A549 (cell line): Measurements from ENCODE around the gene CNGA1. TPM values are rescaled to one million over a fixed set of nuclear protein-coding genes. Genes with fewer than 3 reads are reported as not detected.

Experiments used
- ATAC-seq, 2 experiments: fragments of 200-7000 bp in 1 of 2; fragments of >200 bp in 1 of 2; cut with Nextera tagmentation in 1 of 2; cut with Tn5 transposase in 1 of 2; 3 replicates each; pipeline versions ENCODE4 v1.8.0 to v1.9.1; 2018 to 2020; ENCODE audit warnings: mild to moderate bottlenecking in 1 of 2, moderate library complexity in 1 of 2
- CTCF ChIA-PET: fragments of 300-600 bp; sonication (Branson Sonifier 250); formaldehyde crosslinking; extraction: SDS; loops from one replicate; lab custom pipeline; 2021; ENCODE audit warnings: antibody characterized with exemption, inconsistent platforms; lab: Yijun Ruan, JAX
- POLR2A ChIA-PET: fragments of 350-600 bp; formaldehyde crosslinking; extraction: SDS; loops from one replicate; lab custom pipeline; 2021; ENCODE audit warnings: antibody characterized with exemption, inconsistent platforms; lab: Yijun Ruan, JAX
- DNase-seq, 2 experiments: peaks; one replicate each; pipeline versions ENCODE4 v3.0.0 to v3.0.0-alpha.2; 2011 to 2016; ENCODE audit warnings: low read depth in 1 of 2, low spot score in 1 of 2
- FAIRE-seq: peaks from 2 replicates; lab custom pipeline; 2011; peaks lifted over from hg19 to GRCh38; lab: Jason Lieb, UNC
- H3K27ac ChIP-seq, 2 experiments: fragments of >200 bp; sonication (Bioruptor Twin); formaldehyde crosslinking; 3 replicates each; pipeline ENCODE4 v1.5.1; 2016 to 2017
- H3K4me1 ChIP-seq: fragments of >200 bp; sonication (Bioruptor Twin); formaldehyde crosslinking; 3 replicates; pipeline ENCODE4 v1.6.1; 2016
- H3K4me2 ChIP-seq: fragments of >200 bp; sonication (Bioruptor Twin); formaldehyde crosslinking; 3 replicates; pipeline ENCODE4 v1.6.1; 2016
- H3K4me3 ChIP-seq: fragments of >200 bp; sonication (Bioruptor Twin); formaldehyde crosslinking; 3 replicates; pipeline ENCODE4 v1.5.1; 2016
- H3K9me3 ChIP-seq: fragments of >200 bp; sonication (Bioruptor Twin); formaldehyde crosslinking; 3 replicates; pipeline ENCODE4 v1.6.1; 2016
- CBX2 ChIP-seq: fragments of 200-600 bp; sonication (generic); IDR thresholded peaks from 2 replicates; pipeline ENCODE4 v1.6.1; 2016; ENCODE audit warnings: low read depth, mild to moderate bottlenecking, borderline replicate concordance
- CBX8 ChIP-seq: fragments of 200-600 bp; sonication (generic); IDR thresholded peaks from 2 replicates; pipeline ENCODE4 v1.6.1; 2016
- EHMT2 ChIP-seq: fragments of 200-600 bp; sonication (generic); IDR thresholded peaks from 2 replicates; pipeline ENCODE4 v1.6.1; 2016; ENCODE audit warnings: antibody characterized with exemption, low read depth, mild to moderate bottlenecking, moderate library complexity
- FOSB ChIP-seq: fragments of 250-450 bp; sonication (Bioruptor Pico); IDR thresholded peaks from 2 replicates; pipeline ENCODE4 v1.5.0; 2020; ENCODE audit warnings: mild to moderate bottlenecking, moderate library complexity
- JUNB ChIP-seq: fragments of >200 bp; sonication (Bioruptor Twin); formaldehyde crosslinking; IDR thresholded peaks from 2 replicates; pipeline ENCODE4 v1.6.1; 2016
- MAZ ChIP-seq: fragments of 150-350 bp; IDR thresholded peaks from 2 replicates; pipeline ENCODE4 v1.6.1; 2014; ENCODE audit warnings: antibody characterized with exemption, low read depth, low read length, borderline replicate concordance
- PHF8 ChIP-seq: fragments of 200-600 bp; sonication (generic); IDR thresholded peaks from 2 replicates; pipeline ENCODE4 v1.6.1; 2016; ENCODE audit warnings: low read depth, mild to moderate bottlenecking, antibody characterized with exemption, moderate library complexity, borderline replicate concordance
- RAD21 ChIP-seq, 2 experiments: fragments of >200 bp in 1 of 2; sonication (Bioruptor Twin) in 1 of 2; formaldehyde crosslinking in 1 of 2; IDR thresholded peaks in 1 of 2; conservative IDR thresholded peaks in 1 of 2; 2 replicates in 1 of 2; 3 replicates in 1 of 2; pipeline ENCODE4 v1.6.1; 2012 to 2018; ENCODE audit warnings: inconsistent platforms in 1 of 2
- RARB ChIP-seq: fragments of 250-450 bp; sonication (Bioruptor Pico); IDR thresholded peaks from 2 replicates; pipeline ENCODE4 v1.8.0; 2021; ENCODE audit warnings: mild to moderate bottlenecking, moderate library complexity
- SMC3 ChIP-seq: fragments of >200 bp; sonication (Bioruptor Twin); formaldehyde crosslinking; IDR thresholded peaks from 3 replicates; pipeline ENCODE4 v1.6.1; 2018; ENCODE audit warnings: inconsistent platforms
- SREBF2 ChIP-seq: fragments of 450-650 bp; IDR thresholded peaks from 2 replicates; pipeline ENCODE4 v1.6.1; 2014; ENCODE audit warnings: mild to moderate bottlenecking, moderate library complexity
- ZSCAN20 ChIP-seq: fragments of 250-450 bp; sonication (Bioruptor Pico); IDR thresholded peaks from 2 replicates; pipeline ENCODE4 v1.8.0; 2022; ENCODE audit warnings: mild to moderate bottlenecking, moderate library complexity
- WGBS: methylation state at CpG from one replicate; pipeline ENCODE4 v1.1.6; 2017; ENCODE audit errors: missing lambda C conversion rate; 5-methylcytosine and 5-hydroxymethylcytosine counted together
- polyA minus RNA-seq: library from RNA; depleted of rRNA, polyadenylated mRNA; stranded (reverse); fragments of >200 nt; gene quantifications from 2 replicates; pipeline ENCODE4 v1.2.3, GENCODE V29; 2011; rRNA and poly(A)+ RNA removed
- polyA plus RNA-seq, 4 experiments: library from polyadenylated mRNA; depleted of rRNA in 3 of 4; stranded (reverse); fragments of >200 nt; fragmentation: RNase III in 1 of 4; extraction: RNeasy Plus Mini Kit Qiagen cat#74134 plus additional on column Dnase treatment in 1 of 4; gene quantifications; 2 replicates in 3 of 4; 3 replicates in 1 of 4; pipeline ENCODE4 v1.2.3, GENCODE V29; 2011 to 2017
- TF ChIP-seq, protein P1 (sequence below): IDR thresholded peaks from 2 replicates; pipeline ENCODE4 v1.6.1; 2012
- TF ChIP-seq, protein P2 (sequence below): fragments of >200 bp; sonication (Bioruptor Twin); formaldehyde crosslinking; IDR thresholded peaks from 3 replicates; pipeline ENCODE4 v1.5.1; 2016
- TF ChIP-seq, protein P3 (sequence below): fragments of 150-350 bp; IDR thresholded peaks from 2 replicates; pipeline ENCODE4 v1.6.1; 2014; ENCODE audit warnings: low read depth, mild to moderate bottlenecking, low read length
- TF ChIP-seq, protein P4 (sequence below): fragments of 250-450 bp; sonication (Bioruptor Pico); IDR thresholded peaks from 2 replicates; pipeline ENCODE4 v1.5.0; 2021; ENCODE audit warnings: mild to moderate bottlenecking, moderate library complexity, borderline replicate concordance
- TF ChIP-seq, protein P5 (sequence below): fragments of >200 bp; sonication (Bioruptor Twin); formaldehyde crosslinking; IDR thresholded peaks from 2 replicates; pipeline ENCODE4 v1.6.1; 2016

Gene CNGA1
- polyA plus RNA-seq (2011; rRNA removed) (not detected in 2 replicates), polyA plus RNA-seq (2017; fragmentation: RNase III; extraction: RNeasy Plus Mini Kit Qiagen cat#74134 plus additional on column Dnase treatment) (0.12 TPM in 1 of 3 replicates, not detected in the others), polyA minus RNA-seq (not detected in 2 replicates)
- polyA plus RNA-seq (2012; cell fraction: cytosol; rRNA removed): 0.08 TPM in 1 of 2 replicates, not detected in the other
- polyA plus RNA-seq (2012; cell fraction: nucleus; rRNA removed): not detected in 2 replicates

DNA sequence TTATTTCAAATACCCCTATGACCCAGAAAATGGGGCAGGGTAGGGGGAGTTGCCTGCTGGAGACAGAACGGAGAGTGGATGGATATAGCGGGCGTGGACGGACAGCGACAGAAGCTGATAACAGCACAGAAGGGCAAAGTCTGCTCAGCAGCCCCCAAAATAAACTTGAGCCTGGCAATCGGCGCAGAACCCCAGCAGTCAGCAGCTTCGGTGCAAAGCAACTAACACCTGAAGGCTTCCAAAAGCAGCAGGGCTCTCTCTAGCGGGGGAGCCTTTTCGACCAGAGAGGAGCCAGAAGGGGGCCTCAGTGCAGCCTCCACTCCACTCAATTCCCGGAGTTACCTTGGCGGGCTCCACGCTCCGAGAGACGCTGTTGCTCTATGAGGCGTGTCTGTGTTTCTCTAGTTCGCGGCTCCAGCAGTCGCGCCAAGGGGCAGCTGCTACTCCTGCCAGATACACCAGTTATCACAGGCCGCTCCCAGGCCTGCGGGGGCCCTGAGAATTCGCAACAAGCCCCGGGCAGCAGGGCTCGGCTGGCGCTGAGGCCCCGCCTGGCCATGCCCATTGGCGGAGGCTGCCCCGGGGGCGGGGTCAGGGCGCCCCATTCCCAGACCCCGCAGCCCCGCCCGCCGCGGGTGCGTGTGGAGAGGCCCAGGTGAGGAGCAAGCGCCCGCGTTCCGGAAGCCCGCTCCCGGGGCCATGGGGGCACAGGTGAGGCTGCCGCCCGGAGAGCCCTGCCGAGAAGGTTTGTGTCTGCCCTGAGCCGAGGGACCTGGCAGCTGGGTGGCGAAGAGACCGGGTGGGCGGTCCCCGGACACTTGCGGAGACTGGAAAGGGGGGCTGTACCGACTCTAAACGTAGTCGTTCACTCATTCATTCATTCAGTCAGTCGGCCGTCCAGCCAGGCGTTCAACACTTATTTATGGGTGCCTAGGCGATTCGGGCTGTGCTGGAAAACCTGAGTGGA lies at the start of gene CNGA1, which contains the start of gene NIPAL1:
Gene CNGA1, minus strand, starts transcription at position 541 of the 967 bp plus-strand sequence. CDS start 63,992 bp downstream, outside the sequence.
Gene NIPAL1, plus strand, starts transcription at position 632 of the 967 bp plus-strand sequence. Its CDS starts 68 bp downstream, at position 700.
- WGBS: 5% methylated on average over 25 of the region's 60 CpGs
- ChIA-PET CTCF (interaction anchor here (0.6 to 1.2 kb wide), 3 partner anchors 18 to 74 kb away, joined by 3 to 4 read pairs (median 3); no protein-coding TSS in a partner anchor), POLR2A (no interaction called here)
- DNase-seq (peak; percentile 53 to 67), ATAC-seq (peak; percentile 96 to 98), FAIRE-seq (no peak)
- TF ChIP-seq, protein P1, sequence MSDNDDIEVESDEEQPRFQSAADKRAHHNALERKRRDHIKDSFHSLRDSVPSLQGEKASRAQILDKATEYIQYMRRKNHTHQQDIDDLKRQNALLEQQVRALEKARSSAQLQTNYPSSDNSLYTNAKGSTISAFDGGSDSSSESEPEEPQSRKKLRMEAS: peak; percentile 25; the same call in 1 of the 2 replicates
- TF ChIP-seq RARB (CRISPR knock-in tag) (no peak), RAD21 (conservative IDR thresholded peaks at IDR 0.05 in 1 of 2, IDR thresholded peaks at IDR 0.05 in 1 of 2) (peak in 1 of 2 experiments; percentile 32; a peak in 1 of 5 replicates), SREBF2 (no peak), CBX2 (no peak), ZSCAN20 (CRISPR knock-in tag) (no peak), SMC3 (peak; percentile 34; the same call in 1 of the 3 replicates), EHMT2 (no peak), PHF8 (0 out of 2 replicates have a peak, but pooled peaks have one; percentile 15), CBX8 (no peak)
- TF ChIP-seq, protein P2, sequence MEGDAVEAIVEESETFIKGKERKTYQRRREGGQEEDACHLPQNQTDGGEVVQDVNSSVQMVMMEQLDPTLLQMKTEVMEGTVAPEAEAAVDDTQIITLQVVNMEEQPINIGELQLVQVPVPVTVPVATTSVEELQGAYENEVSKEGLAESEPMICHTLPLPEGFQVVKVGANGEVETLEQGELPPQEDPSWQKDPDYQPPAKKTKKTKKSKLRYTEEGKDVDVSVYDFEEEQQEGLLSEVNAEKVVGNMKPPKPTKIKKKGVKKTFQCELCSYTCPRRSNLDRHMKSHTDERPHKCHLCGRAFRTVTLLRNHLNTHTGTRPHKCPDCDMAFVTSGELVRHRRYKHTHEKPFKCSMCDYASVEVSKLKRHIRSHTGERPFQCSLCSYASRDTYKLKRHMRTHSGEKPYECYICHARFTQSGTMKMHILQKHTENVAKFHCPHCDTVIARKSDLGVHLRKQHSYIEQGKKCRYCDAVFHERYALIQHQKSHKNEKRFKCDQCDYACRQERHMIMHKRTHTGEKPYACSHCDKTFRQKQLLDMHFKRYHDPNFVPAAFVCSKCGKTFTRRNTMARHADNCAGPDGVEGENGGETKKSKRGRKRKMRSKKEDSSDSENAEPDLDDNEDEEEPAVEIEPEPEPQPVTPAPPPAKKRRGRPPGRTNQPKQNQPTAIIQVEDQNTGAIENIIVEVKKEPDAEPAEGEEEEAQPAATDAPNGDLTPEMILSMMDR: peak; percentile 42
- H3K4me3 ChIP-seq: peak within 1 kb of the TSS; percentile 74
- peak within 1 kb of the TSS; percentile 31 to 79; a peak in 4 of 6 replicates for H3K27ac ChIP-seq
- no peaks in the 10 kb centered on the region for H3K9me3 ChIP-seq
- no peaks in the 10 kb centered on the region for H3K4me1 ChIP-seq
- H3K4me2 ChIP-seq: peak within 1 kb of the TSS; percentile 100

DNA sequence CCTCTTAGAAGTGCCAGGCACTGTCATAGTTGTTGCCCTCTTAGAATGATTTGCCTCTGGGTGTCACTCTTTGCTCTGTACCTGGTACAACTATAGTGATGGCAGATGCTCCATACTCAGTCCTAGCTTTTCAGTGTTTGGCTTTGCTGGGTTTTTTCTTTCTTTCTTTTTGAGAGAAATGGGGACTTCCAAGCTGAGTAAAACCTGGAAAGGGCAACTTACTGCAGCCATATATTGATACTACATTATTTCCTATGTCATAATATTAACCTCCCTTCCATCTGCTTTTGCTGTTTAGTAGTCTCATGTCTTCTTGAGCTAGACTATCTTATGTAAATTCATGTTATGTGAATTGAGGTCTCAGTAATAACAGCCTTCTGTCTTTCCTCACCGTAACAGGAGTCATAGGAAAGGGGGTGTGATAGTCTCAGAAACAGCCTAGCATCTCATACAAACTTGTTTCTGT lies 49.1 kb upstream of the CNGA1 start:
- H3K4me1 ChIP-seq: no peaks in the 10 kb centered on the region
- no peak overlapping the region for H3K4me3 ChIP-seq
- no peak overlapping the region for H3K4me2 ChIP-seq
- ChIA-PET CTCF (no interaction called here), POLR2A (no interaction called here)
- no peak for FAIRE-seq
- H3K27ac ChIP-seq: no peak overlapping the region
- ATAC-seq: no peak
- no peaks in the 10 kb centered on the region for H3K9me3 ChIP-seq
- WGBS: 50% methylated on average over 1 of the region's 1 CpG
- no peak for DNase-seq
- TF ChIP-seq MAZ (no peak), FOSB (CRISPR knock-in tag) (no peak), JUNB (no peak)
- TF ChIP-seq, protein P3, sequence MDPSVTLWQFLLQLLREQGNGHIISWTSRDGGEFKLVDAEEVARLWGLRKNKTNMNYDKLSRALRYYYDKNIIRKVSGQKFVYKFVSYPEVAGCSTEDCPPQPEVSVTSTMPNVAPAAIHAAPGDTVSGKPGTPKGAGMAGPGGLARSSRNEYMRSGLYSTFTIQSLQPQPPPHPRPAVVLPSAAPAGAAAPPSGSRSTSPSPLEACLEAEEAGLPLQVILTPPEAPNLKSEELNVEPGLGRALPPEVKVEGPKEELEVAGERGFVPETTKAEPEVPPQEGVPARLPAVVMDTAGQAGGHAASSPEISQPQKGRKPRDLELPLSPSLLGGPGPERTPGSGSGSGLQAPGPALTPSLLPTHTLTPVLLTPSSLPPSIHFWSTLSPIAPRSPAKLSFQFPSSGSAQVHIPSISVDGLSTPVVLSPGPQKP: no peak
- TF ChIP-seq, protein P4, sequence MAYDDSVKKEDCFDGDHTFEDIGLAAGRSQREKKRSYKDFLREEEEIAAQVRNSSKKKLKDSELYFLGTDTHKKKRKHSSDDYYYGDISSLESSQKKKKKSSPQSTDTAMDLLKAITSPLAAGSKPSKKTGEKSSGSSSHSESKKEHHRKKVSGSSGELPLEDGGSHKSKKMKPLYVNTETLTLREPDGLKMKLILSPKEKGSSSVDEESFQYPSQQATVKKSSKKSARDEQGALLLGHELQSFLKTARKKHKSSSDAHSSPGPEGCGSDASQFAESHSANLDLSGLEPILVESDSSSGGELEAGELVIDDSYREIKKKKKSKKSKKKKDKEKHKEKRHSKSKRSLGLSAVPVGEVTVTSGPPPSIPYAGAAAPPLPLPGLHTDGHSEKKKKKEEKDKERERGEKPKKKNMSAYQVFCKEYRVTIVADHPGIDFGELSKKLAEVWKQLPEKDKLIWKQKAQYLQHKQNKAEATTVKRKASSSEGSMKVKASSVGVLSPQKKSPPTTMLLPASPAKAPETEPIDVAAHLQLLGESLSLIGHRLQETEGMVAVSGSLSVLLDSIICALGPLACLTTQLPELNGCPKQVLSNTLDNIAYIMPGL: no peak
- TF ChIP-seq, protein P5, sequence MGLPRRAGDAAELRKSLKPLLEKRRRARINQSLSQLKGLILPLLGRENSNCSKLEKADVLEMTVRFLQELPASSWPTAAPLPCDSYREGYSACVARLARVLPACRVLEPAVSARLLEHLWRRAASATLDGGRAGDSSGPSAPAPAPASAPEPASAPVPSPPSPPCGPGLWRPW: no peak
